GM19324 (cell line): ENCODE data around the gene TMEM212.

Experiments
- ATAC-seq: cut with Tn5 transposase; IDR thresholded peaks from one replicate; pipeline ENCODE4 v1.9.1; 2021; ENCODE audit warnings: mild to moderate bottlenecking, moderate library complexity; ENCODE audit not compliant: unreplicated experiment, low FRiP score

Gene TMEM212

DNA sequence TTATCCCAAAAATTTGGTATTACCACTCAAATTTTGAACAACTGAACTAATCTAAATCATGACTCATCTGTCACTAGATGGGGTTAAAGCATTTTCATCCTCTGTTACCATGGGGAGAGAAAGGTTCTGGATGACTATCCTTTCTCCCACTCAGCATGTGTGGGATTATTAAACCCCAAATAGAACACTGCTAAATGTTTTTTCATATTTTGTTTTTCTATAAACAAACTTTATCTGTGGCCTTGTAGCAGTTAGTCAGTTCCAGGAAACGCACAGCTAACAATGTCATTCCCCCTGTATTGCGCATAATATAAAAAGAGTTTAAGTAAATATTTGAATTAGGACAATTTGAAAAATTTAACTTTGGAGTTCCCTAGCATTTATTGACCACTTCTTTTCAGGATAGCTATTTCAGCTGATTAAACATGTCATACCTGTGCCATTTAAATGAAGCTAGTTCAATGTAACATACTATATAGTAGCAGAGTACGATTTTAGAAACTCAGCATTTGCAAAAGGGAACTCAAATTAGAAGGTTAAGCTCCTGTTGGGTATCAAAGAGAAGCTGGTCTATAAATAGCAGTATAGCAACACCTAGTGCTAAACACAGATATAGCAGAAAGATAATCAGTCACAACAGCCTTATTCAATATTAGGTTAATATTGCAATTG is 9.2 kb upstream of the TMEM212 start:
- no peak for ATAC-seq

GRCh38 chr3:171834461-171834801 is 8.7 kb upstream of the TMEM212 start:
- ATAC-seq = no peak

- no peak for ATAC-seq
Observed at GRCh38 chr3:171835116-171835515, 8.0 kb upstream of the TMEM212 start.

DNA sequence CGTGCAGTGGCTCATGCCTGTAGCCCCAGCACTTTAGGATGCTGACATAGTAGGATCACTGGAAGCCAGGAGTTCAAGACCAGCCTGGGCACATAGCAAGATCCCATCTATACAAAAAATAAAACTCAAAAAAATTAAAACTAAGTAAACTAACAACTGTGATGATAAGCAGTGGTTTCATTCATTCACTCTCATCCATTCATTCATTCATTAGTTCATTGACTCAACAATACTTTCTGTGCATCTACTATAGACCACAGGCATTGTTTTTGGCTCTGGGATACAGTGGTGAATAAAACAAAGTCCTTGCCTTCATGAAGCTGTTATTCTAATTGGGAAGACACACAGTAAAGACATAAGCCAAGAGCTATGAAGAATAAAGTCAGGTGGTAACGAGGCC is 7.5 kb upstream of the TMEM212 start:
- ATAC-seq = no peak

GRCh38 chr3:171836855-171837254 is 6.3 kb upstream of the TMEM212 start:
- ATAC-seq = no peak

- no peak for ATAC-seq
Observed at GRCh38 chr3:171837698-171838097, 5.5 kb upstream of the TMEM212 start.

- no peak for ATAC-seq
Observed at GRCh38 chr3:171838218-171838720, 4.9 kb upstream of the TMEM212 start.

GRCh38 chr3:171839270-171839669 is 3.9 kb upstream of the TMEM212 start:
- no peak for ATAC-seq

DNA sequence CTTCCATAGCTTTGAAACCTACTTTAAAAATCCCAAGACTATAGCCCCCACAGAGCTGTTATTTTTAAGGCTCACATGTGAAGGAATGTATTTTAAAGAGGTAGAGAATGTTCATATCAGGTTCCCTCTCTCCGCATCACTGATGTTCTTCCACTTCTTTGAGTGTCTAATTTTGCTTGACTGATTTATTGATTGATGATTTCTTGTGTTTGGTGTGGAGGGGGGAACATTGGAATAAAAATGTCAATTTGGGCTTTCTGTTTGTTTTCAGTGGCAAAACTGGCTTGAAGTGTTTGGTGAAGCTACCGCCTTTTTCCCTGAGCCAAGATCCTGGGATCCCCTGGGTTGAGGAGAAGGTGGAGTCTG is 2.7 kb upstream of the TMEM212 start:
- no peak for ATAC-seq

GRCh38 chr3:171840811-171841619 is 2.1 kb upstream of the TMEM212 start:
- ATAC-seq = no peak

DNA sequence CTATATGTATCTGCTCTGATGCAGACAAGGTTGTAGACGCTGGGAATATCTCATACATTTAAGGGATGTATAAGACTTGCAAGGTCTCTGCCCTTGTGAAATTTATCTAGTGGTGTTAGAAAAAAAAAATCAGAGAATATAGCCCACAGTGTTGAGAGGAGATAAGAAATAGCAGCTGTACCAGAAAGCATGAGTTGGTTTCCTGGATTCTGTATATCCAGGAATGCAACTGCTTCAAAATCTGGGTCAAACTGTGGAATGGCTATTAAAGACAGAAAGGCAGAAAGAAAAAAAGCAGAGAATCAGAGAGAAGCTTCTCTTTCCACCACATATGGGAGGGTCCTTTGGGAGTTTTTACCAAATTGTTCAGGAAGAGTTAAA is 1.5 kb upstream of the TMEM212 start:
- ATAC-seq = no peak

DNA sequence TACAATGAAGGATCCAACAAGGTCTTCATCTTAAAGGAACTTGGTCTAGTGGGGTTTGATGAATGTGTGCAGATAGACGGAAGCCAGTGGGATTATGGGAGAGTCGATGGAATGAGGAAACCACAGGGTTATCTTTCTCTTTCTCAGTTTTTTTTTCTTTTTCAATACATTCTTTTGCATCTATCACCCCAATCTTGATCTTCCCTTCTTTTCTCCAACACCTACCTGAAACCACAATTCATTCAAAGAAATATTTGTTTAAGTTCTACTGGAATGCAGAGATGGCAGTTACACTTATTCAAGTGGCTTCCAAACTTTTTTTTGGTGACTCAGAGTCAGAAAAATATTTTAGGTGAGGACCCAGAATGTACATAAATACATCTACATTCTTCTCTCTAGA is 1.7 kb downstream of the TMEM212 start:
- no peak for ATAC-seq

GRCh38 chr3:171845481-171846284 is 2.5 kb downstream of the TMEM212 start:
- no peak for ATAC-seq

DNA sequence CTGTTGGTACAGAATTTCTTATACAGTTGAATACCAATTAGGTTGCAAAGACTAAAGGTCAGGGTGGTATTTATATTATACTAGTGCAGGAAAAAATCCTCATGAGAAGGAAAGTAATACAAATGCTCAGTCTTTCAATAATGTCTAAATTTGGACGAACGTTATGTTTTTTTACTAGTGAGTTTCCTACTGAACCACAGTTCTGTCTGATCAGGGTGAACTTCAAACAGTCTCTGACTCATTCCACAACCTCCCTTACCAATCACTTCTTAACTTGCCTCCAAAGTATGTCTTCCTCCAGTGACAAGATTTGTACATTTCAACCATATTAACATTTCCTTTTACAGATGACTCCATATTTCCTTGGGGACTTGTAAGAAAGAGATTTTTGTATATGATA is 3.4 kb downstream of the TMEM212 start:
- ATAC-seq = no peak

- no peak for ATAC-seq
Observed at GRCh38 chr3:171847133-171847532, 4.0 kb downstream of the TMEM212 start.

DNA sequence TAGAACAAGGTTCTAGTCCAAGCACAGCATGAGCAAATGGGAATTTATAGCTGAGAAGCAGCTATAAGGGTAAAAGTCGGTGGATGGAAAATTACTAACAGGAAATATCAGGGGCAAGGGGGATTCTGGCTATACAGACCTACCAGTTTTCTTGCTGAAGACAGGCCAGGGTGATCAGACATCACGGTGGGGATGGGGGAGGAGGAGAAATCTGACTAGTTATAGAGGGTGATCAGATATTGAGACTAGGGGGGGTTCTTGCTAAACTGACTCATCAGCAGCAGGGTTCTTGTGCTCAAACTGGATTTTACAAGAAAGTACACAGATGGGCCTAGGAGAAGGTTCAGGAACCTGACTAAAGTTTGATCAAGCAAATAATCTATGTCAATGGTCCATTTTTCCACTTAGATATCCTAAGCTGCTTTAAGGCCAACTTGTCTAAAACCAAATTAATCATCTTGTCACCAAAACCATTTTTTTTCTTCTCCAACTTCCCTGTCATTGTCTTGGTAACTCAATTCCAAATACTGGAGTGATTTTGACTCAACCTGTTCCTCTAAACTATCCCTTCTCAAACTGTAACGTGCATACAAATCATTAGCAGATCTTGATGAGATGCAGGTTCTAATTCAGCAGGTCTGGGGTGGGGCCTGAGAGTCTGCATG is 4.6 kb downstream of the TMEM212 start:
- no peak for ATAC-seq

DNA sequence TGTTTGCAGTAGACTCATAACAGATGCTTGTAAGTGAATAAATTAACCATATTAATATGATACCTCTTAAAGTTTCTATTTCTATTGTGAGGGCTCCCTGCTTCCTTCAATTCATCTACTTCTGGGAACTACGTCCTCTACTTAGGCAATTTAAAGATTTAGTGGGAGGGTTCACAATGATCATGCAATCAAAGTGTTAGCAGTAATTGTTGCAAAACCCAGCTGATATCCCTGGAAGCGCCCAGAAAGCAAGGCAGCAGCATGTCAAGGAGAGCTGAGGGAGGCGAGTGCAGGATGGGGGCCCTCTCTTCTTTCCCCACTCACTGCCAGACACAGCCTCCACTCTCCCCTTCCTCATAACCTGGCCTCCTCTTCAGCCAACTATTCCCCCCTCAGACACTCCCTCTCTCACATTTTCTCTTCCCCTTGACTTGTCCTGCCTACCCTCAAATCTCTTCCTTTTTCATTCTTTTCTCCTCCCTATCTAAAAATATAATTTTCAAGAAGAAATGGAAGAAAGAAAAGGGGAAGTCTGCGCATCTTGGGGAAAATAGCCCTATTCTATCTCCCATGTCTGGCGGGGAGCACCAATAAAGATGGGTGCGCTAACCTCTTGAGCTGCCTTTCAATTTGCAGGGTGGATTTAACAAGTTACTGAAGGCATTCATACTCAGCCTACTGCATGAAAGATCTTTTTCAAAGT is 6.6 kb downstream of the TMEM212 start:
- ATAC-seq = no peak

DNA sequence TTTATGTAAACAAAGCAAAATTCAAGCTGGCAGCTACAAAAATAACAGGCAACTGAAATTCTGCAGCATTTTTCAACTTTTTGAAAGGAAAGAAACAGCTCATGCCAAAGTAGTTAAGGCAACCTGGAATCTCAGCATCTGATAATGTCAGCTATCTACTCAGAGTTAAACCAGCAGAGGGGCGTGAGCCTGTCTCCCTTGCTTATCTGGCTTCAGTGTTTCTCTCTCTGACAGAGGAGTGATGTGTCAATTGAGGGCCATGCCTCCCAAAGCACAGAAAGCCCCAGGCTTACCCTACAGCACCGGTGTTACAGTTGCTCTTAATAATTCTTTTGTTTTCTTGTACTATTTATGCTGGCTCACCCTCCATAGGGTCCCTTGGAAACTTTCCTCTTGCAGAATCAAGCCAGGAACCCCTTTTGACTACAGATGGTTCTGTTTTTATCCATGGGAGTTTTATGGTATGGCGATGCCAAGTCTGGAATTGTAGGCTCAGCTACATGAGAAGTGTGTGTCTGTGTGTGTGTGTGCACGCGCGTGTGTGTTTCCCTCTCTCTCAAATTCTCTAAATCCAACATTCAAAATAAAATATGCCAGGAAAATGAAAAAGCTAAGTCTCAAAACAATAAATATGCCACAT is 7.3 kb downstream of the TMEM212 start:
- no peak for ATAC-seq

- ATAC-seq = no peak
Observed at GRCh38 chr3:171850960-171851659, 8.0 kb downstream of the TMEM212 start.
